KG1 (cell line): Measurements from ENCODE around the gene TAF5L.
"Not testable (repeated sequence)": the region's sequence is repeated elsewhere in the genome, so short reads cannot be mapped to it uniquely, and the experiment has no call there.

Source experiments
- DNase-seq: peaks from one replicate; lab custom pipeline; 2025; lab: John Stamatoyannopoulos, UW

The TAF5L gene

GRCh38 chr1:229603371-229604005 is 22.4 kb downstream of the TAF5L start:
- DNase-seq = no peak

GRCh38 chr1:229600229-229600628 is 25.7 kb downstream of the TAF5L start:
- no peak for DNase-seq

- no peak for DNase-seq
Observed at GRCh38 chr1:229599218-229599954, 26.5 kb downstream of the TAF5L start.

GRCh38 chr1:229597877-229598276 is 28.0 kb downstream of the TAF5L start:
- DNase-seq = no peak

GRCh38 chr1:229596925-229597699 is 28.8 kb downstream of the TAF5L start:
- no peak for DNase-seq

- not testable (repeated sequence) for DNase-seq
Observed at GRCh38 chr1:229595876-229596275, 30.0 kb downstream of the TAF5L start.

- no peak for DNase-seq
Observed at GRCh38 chr1:229594227-229595008, 31.5 kb downstream of the TAF5L start.

- no peak for DNase-seq
Observed at GRCh38 chr1:229593800-229594199, 32.1 kb downstream of the TAF5L start.

- DNase-seq = no peak
Observed at GRCh38 chr1:229590119-229590518, 35.8 kb downstream of the TAF5L start.

GRCh38 chr1:229585338-229585737 is 40.6 kb downstream of the TAF5L start:
- no peak for DNase-seq

GRCh38 chr1:229582715-229583114 is 43.2 kb downstream of the TAF5L start:
- no peak for DNase-seq

GRCh38 chr1:229582011-229582694 is 43.8 kb downstream of the TAF5L start:
- no peak for DNase-seq

GRCh38 chr1:229581485-229581884 is 44.4 kb downstream of the TAF5L start:
- no peak for DNase-seq

- peak; percentile 49 for DNase-seq
Observed at GRCh38 chr1:229579059-229579673, 46.8 kb downstream of the TAF5L start.

GRCh38 chr1:229578168-229579058 is 47.5 kb downstream of the TAF5L start:
- DNase-seq = no peak

GRCh38 chr1:229574679-229575442 is 51.1 kb downstream of the TAF5L start:
- DNase-seq = no peak

GRCh38 chr1:229572286-229572685 is 53.6 kb downstream of the TAF5L start:
- DNase-seq = no peak

- no peak for DNase-seq
Observed at GRCh38 chr1:229570891-229571516, 54.9 kb downstream of the TAF5L start.

- no peak for DNase-seq
Observed at GRCh38 chr1:229570305-229570704, 55.6 kb downstream of the TAF5L start.
